Mucosa of gallbladder (tissue), 1 donor: Measurements from ENCODE around the gene ZNF862. TPM values are rescaled to one million over a fixed set of nuclear protein-coding genes. Genes with fewer than 3 reads are reported as not detected.

Experiments
- DNase-seq: peaks from one replicate; pipeline ENCODE4 v3.0.0-alpha.2; 2020; ENCODE audit warnings: low spot score
- total RNA-seq: library from RNA; stranded (reverse); gene quantifications from one replicate; pipeline ENCODE4 v1.2.1, GENCODE V29; 2021
- donor health status: DM: no; HTN: no; CAD: no.

ZNF862 gene
- total RNA-seq, 1 donor from 2014 or later: 31.3 TPM

DNA sequence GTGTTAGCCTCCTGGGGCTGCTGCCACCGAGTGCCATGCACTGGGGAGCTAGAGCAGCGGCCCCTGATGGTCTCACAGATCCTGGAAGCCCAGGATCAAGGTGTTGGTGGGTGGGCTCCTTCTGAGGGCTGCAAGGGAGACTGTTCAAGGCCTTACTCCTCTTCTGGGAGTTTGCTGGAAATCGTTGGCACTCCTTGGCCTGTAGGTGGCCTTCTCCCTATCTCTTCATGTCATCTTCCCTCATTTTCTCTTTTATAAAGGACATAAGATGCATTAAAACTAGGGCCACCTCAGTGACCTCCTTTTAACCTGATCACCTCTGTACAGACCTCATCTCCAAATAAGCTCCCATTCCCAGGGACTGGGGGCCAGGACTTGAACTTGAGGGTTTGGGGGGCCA is 27.0 kb upstream of the ZNF862 start:
- no peak for DNase-seq

DNA sequence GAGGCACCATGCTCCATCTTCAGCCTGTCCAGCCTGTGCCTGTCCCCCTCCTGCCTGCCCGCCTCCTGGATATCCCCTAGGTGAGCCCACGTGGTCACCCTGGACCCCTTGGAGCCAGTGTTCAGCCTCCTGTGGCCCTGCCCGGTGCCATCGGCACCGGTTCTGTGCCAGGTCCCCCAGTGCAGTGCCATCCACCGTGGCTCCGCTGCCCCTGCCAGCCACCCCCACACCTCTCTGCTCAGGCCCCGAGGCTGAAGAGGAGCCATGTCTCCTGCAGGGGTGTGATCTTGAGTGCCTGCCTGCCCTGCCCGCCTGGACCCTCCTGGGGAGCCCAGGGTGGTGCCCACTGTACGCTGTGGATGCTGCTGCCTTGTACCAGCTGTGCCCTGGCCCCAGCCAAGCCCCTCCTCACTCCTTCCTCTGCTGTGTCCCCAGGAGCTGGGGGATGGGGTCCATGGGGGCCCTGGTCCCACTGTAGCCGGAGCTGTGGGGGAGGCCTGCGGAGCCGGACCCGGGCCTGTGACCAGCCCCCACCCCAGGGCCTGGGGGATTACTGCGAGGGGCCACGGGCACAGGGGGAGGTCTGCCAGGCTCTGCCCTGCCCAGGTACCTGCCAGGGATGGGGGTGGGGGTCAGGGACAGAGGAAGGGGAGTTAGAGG is 26.2 kb upstream of the ZNF862 start:
- no peak for DNase-seq

- DNase-seq: no peak
Measured at GRCh38 chr7:149813254-149814035, 24.7 kb upstream of the ZNF862 start.

DNA sequence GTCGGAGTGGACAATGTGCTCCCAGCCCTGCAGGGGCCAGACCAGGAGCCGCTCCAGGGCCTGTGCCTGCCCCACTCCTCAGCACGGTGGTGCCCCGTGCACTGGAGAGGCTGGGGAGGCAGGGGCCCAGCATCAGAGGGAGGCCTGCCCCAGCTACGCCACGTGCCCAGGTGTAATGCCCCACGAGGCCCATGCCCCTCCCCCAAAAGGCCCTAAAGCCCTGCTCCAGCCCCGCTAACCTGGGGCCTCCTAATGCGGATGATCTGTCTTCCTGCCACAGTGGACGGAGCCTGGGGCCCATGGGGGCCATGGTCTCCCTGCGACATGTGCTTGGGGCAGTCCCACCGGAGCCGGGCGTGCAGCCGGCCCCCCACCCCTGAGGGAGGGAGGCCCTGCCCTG is 23.7 kb upstream of the ZNF862 start:
- no peak for DNase-seq

DNA sequence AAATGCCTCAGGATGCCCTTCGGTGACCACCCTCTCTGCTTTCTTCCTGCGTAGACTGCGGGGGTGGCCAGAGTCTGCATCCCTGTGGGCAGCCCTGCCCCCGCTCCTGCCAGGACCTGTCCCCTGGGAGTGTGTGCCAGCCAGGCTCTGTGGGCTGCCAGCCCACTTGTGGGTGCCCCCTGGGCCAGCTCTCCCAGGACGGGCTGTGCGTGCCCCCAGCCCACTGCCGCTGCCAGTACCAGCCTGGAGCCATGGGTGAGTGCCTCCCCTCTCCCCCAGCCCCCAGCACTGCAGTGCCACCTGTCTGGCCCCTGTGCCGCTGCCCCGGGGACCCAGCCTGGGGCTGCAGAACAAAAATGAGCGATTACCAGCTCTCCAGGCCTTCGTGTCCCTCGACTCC is 23.1 kb upstream of the ZNF862 start:
- no peak for DNase-seq

GRCh38 chr7:149815661-149816266 is 22.4 kb upstream of the ZNF862 start:
- DNase-seq: no peak

DNA sequence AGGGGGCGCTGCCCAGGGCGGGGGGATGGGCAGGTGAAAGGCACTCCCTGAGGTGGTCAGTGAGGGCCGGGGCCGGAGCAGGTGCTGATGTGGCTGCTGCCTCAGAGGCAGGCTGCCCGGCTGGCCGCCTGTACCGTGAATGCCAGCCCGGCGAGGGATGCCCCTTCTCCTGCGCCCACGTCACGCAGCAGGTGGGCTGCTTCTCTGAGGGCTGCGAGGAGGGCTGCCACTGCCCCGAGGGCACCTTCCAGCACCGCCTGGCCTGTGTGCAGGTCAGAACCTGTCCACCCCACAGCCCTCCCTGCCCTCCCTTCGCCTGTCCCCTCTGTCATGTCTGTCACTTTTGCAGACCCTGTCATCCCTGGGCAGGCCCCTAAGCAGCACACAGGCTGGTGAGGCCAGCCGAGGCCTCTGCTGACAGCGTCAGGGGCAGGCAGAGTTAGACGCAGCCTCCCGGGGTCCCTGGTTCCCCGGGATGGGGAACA is 21.9 kb upstream of the ZNF862 start:
- DNase-seq: no peak

DNA sequence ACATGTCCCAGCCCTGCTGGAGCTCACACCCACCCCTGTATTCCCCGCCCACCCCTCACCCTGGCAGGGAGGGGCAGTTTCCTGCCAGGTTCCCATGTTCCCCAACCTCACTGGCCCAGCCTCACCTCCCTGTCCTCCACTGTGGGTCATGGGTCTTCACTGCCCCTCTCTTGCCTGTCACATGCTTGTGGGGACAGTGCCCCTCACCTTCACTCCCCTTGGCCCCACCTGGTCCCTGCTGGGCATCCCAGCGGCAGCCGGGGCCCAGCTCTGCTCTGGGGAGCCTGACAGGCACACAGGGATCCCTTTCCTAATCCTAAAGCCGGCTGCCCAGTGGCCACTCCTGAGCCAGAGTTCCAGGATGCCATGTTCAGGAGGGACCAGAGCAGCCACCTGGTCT is 21.4 kb upstream of the ZNF862 start:
- DNase-seq: no peak

DNA sequence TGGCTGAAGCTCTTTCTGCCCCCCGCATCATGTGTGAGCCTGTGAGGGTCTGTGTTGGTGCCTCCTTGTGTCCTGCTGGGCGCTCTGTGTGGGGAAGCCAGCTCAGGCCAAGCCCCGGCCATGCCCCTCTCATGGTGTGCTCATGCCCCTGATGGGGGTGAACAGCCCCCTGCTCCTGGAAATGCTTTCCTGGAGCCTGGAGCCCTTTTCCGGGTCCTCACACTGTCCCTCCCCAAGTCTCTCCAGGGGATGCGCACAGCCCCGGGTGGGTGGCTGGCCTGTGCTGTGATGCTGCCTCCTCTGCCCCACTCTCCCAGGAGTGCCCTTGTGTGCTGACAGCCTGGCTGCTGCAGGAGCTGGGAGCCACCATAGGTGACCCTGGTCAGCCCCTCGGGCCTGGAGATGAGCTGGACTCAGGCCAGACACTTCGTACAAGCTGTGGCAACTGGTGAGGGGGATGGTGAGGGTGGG is 20.8 kb upstream of the ZNF862 start:
- no peak for DNase-seq

DNA sequence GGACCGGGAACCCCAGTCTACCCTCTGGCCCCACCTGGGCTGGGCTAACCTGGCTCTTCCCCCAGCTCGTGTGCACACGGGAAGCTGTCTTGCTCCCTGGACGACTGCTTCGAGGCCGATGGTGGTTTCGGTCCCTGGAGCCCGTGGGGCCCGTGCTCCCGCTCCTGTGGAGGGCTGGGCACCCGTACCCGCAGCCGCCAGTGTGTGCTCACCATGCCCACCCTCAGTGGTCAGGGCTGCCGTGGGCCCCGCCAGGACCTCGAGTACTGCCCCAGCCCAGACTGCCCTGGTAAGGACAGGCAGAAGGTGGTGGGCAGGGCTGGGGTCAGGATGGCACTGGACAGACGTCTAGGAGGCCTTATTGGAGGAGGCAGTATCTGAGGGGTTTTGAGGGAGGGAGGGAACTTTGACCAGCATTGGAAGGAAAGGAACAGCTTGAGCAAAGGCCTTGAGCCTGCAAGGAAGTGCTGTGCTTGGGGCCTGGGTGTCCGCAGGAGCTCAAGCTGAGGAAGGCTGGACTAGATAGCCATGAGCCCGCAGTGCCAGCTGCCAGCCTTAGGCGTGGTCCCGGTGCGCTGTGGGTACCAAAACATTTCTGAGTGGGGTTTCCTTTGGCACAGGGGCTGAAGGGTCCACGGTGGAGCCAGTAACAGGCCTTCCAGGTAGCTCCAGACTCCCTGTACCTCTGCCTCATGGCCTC is 20.2 kb upstream of the ZNF862 start:
- DNase-seq: no peak

DNA sequence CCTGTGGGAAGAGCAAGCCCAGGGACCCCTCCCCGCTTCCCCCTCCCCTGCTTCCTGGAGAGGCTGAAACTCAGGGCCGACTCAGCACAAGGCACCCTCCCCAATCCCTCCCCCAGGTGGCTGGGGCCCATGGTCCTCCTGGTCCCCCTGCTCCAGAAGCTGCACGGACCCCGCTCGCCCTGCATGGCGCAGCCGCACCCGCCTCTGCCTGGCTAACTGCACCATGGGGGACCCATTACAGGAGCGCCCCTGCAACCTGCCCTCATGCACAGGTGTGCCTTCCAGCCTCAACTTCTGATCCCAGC is 19.7 kb upstream of the ZNF862 start:
- DNase-seq: no peak

DNA sequence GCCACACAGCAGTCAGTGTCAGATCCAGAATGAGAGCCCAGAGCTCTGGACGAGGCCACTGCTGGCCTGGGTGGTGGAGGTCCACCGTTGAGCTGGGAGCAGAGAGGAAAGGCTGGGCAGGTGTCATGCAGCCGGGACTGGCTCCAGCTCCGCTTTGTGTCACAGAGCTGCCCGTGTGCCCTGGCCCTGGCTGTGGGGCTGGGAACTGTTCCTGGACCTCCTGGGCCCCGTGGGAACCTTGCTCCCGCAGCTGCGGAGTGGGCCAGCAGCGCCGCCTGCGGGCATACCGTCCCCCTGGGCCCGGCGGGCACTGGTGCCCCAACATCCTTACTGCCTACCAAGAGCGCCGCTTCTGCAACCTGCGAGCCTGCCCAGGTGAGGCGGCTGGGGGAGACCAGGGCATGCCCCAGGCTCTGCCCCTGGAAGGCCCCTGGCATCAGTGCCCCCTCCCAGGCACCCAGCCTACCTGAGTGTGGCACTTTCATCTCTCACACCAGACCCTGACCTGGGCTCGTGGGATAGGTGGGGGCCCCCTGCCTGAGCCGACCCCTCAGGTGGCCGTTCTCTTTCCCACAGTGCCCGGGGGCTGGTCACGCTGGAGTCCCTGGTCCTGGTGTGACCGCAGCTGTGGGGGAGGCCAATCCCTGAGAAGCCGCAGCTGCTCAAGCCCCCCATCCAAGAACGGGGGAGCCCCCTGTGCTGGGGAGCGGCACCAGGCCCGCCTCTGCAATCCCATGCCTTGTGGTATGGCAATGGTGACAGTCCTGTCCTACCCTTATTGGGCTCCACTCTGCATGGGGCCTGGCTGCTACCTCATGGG is 18.8 kb upstream of the ZNF862 start:
- no peak for DNase-seq

GRCh38 chr7:149819961-149820340 is 18.2 kb upstream of the ZNF862 start:
- DNase-seq: no peak

GRCh38 chr7:149820622-149821190 is 17.5 kb upstream of the ZNF862 start:
- DNase-seq: no peak

GRCh38 chr7:149821191-149822148 is 16.7 kb upstream of the ZNF862 start:
- no peak for DNase-seq

GRCh38 chr7:149822353-149822943 is 15.7 kb upstream of the ZNF862 start:
- no peak for DNase-seq

GRCh38 chr7:149823191-149823630 is 15.0 kb upstream of the ZNF862 start:
- no peak for DNase-seq

DNA sequence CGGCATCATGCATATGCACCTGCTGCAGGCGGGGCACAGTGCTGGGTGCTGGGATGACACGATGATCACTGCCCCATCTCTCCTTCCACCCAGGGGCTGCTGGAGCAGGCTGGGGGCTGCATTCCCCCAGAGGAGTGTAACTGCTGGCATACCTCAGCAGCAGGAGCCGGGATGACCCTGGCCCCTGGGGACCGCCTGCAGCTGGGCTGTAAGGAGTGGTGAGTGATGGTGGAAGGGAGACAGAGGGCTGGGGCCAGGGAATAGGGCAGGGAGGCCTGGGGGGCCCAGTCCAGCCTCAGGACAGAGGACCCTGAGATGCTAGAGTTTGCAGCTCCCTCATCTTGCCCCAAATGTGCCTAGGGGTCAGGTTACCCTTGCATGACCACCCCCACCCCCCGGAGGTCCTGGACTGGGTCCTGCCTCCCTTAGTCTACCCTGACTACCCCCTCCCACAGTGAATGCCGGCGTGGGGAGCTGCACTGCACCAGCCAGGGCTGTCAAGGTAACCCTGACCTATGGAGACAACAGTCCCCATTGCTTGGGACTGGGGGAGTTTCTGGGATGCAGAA is 14.5 kb upstream of the ZNF862 start:
- no peak for DNase-seq

DNA sequence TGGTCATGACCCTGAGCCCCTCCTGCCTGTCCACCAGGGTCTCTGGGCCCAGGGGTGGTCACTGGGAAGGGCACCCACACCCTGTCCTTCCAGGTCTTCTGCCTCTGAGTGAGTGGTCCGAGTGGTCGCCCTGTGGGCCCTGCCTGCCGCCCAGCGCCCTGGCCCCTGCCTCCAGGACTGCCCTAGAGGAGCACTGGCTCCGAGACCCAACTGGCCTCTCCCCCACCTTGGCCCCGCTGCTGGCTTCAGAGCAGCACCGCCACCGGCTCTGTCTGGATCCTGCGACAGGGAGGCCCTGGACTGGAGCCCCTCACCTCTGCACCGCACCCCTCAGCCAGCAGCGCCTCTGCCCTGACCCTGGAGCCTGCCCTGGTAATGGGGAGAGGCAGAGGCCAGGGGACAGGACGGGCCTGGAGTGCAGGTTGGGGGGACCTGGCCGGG is 13.9 kb upstream of the ZNF862 start:
- no peak for DNase-seq
